Measurements from ENCODE around the gene PGS1.

PGS1 gene

GRCh38 chr17:78345791-78346494, 32.5 kb upstream of the PGS1 start:
- no peak for TF ChIP-seq CTCF (IDR thresholded peaks at IDR 0.05; ENCODE audit: low read depth, low read length)
- TF ChIP-seq POLR2A (IDR thresholded peaks at IDR 0.05; ENCODE audit: extremely low read depth, insufficient read length) = no peak
- TF ChIP-seq MYC (IDR thresholded peaks at IDR 0.05; ENCODE audit: low read depth, low read length) = no peak
- no peak for TF ChIP-seq MAX (IDR thresholded peaks at IDR 0.05; ENCODE audit: low read depth, low read length)
- H3K4me3 ChIP-seq (ENCODE audit: low read depth, low read length) = no peak overlapping the region
- no peak for DNase-seq (ENCODE audit: low read depth)

- H3K4me3 ChIP-seq (ENCODE audit: low read depth, low read length) = no peak overlapping the region
- TF ChIP-seq POLR2A (IDR thresholded peaks at IDR 0.05; ENCODE audit: extremely low read depth, insufficient read length) (no peak), CTCF (IDR thresholded peaks at IDR 0.05; ENCODE audit: low read depth, low read length) (no peak), MAX (IDR thresholded peaks at IDR 0.05; ENCODE audit: low read depth, low read length) (no peak), MYC (IDR thresholded peaks at IDR 0.05; ENCODE audit: low read depth, low read length) (no peak)
- DNase-seq (ENCODE audit: low read depth) = no peak
Measured at GRCh38 chr17:78346605-78347250, 31.7 kb upstream of the PGS1 start.

GRCh38 chr17:78347453-78347852, 31.0 kb upstream of the PGS1 start:
- DNase-seq (ENCODE audit: low read depth) = no peak
- TF ChIP-seq MAX (IDR thresholded peaks at IDR 0.05; ENCODE audit: low read depth, low read length) = no peak
- TF ChIP-seq POLR2A (IDR thresholded peaks at IDR 0.05; ENCODE audit: extremely low read depth, insufficient read length) = no peak
- TF ChIP-seq CTCF (IDR thresholded peaks at IDR 0.05; ENCODE audit: low read depth, low read length) = no peak
- no peak for TF ChIP-seq MYC (IDR thresholded peaks at IDR 0.05; ENCODE audit: low read depth, low read length)
- H3K4me3 ChIP-seq (ENCODE audit: low read depth, low read length) = no peak overlapping the region

GRCh38 chr17:78348055-78348770, 30.2 kb upstream of the PGS1 start:
- no peak for TF ChIP-seq MYC (IDR thresholded peaks at IDR 0.05; ENCODE audit: low read depth, low read length)
- no peak for TF ChIP-seq POLR2A (IDR thresholded peaks at IDR 0.05; ENCODE audit: extremely low read depth, insufficient read length)
- no peak for TF ChIP-seq MAX (IDR thresholded peaks at IDR 0.05; ENCODE audit: low read depth, low read length)
- TF ChIP-seq CTCF (IDR thresholded peaks at IDR 0.05; ENCODE audit: low read depth, low read length) = no peak
- DNase-seq (ENCODE audit: low read depth) = no peak
- no peak overlapping the region for H3K4me3 ChIP-seq (ENCODE audit: low read depth, low read length)

- H3K4me3 ChIP-seq (ENCODE audit: low read depth, low read length) = no peak overlapping the region
- no peak for DNase-seq (ENCODE audit: low read depth)
- TF ChIP-seq CTCF (IDR thresholded peaks at IDR 0.05; ENCODE audit: low read depth, low read length) (no peak), POLR2A (IDR thresholded peaks at IDR 0.05; ENCODE audit: extremely low read depth, insufficient read length) (no peak), MAX (IDR thresholded peaks at IDR 0.05; ENCODE audit: low read depth, low read length) (no peak), MYC (IDR thresholded peaks at IDR 0.05; ENCODE audit: low read depth, low read length) (no peak)
Measured at GRCh38 chr17:78349891-78350642, 28.4 kb upstream of the PGS1 start.
